HEK293T (cell line): ENCODE data around the gene AGAP1.

Experiments
- CTCF ChIA-PET: fragments of 350-600 bp; formaldehyde crosslinking; extraction: SDS; loops from one replicate; lab custom pipeline; 2021; ENCODE audit warnings: antibody characterized with exemption, inconsistent platforms; lab: Yijun Ruan, JAX
- POLR2A ChIA-PET: fragments of 350-600 bp; formaldehyde crosslinking; extraction: SDS; loops from one replicate; lab custom pipeline; 2020; ENCODE audit warnings: antibody characterized with exemption, inconsistent platforms; lab: Yijun Ruan, JAX
- DNase-seq: peaks from one replicate; pipeline ENCODE4 v3.0.0; 2012; ENCODE audit warnings: mixed read lengths; ENCODE audit errors: extremely low spot score
- ARNT ChIP-seq: fragments of 450-650 bp; IDR thresholded peaks from 2 replicates; pipeline ENCODE4 v1.6.1; 2017; ENCODE audit warnings: mild to moderate bottlenecking
- BHLHE40 ChIP-seq: fragments of 450-650 bp; IDR thresholded peaks from 2 replicates; pipeline ENCODE4 v1.6.1; 2016; ENCODE audit warnings: mild to moderate bottlenecking, moderate library complexity, borderline replicate concordance
- CTBP1 ChIP-seq: fragments of 450-650 bp; IDR thresholded peaks from 2 replicates; pipeline ENCODE4 v1.6.1; 2016; ENCODE audit warnings: borderline replicate concordance
- ELF4 ChIP-seq: fragments of 450-650 bp; IDR thresholded peaks from 2 replicates; pipeline ENCODE4 v1.6.1; 2017; ENCODE audit warnings: antibody characterized with exemption
- FOXA1 ChIP-seq: fragments of 450-650 bp; IDR thresholded peaks from 2 replicates; pipeline ENCODE4 v1.6.1; 2016; ENCODE audit warnings: mild to moderate bottlenecking
- FOXK2 ChIP-seq: fragments of 450-650 bp; IDR thresholded peaks from 2 replicates; pipeline ENCODE4 v1.6.1; 2016; ENCODE audit warnings: mild to moderate bottlenecking
- FOXM1 ChIP-seq: fragments of 450-650 bp; IDR thresholded peaks from 2 replicates; pipeline ENCODE4 v1.6.1; 2017; ENCODE audit warnings: mild to moderate bottlenecking, borderline replicate concordance
- HDGF ChIP-seq: fragments of 450-650 bp; IDR thresholded peaks from 2 replicates; pipeline ENCODE4 v1.6.1; 2017; ENCODE audit warnings: antibody characterized with exemption, borderline replicate concordance
- L3MBTL2 ChIP-seq: fragments of 450-650 bp; conservative IDR thresholded peaks from 2 replicates; pipeline ENCODE4 v1.6.1; 2016; ENCODE audit warnings: mild to moderate bottlenecking
- LEF1 ChIP-seq: fragments of 450-650 bp; IDR thresholded peaks from 2 replicates; pipeline ENCODE4 v1.6.1; 2017; ENCODE audit warnings: mild to moderate bottlenecking, borderline replicate concordance
- NFRKB ChIP-seq: fragments of 450-650 bp; IDR thresholded peaks from 2 replicates; pipeline ENCODE4 v1.6.1; 2016; ENCODE audit warnings: mild to moderate bottlenecking, moderate library complexity
- SP1 ChIP-seq: fragments of 450-650 bp; IDR thresholded peaks from 2 replicates; pipeline ENCODE4 v1.6.1; 2017
- SUZ12 ChIP-seq: fragments of 450-650 bp; IDR thresholded peaks from 2 replicates; pipeline ENCODE4 v1.6.1; 2016; ENCODE audit warnings: mild to moderate bottlenecking
- TARDBP ChIP-seq: fragments of 450-650 bp; IDR thresholded peaks from 2 replicates; pipeline ENCODE4 v1.6.1; 2016
- ZNF384 ChIP-seq: fragments of 450-650 bp; IDR thresholded peaks from 2 replicates; pipeline ENCODE4 v1.6.1; 2016
- TF ChIP-seq, protein P1 (sequence below): fragments of 450-650 bp; IDR thresholded peaks from 2 replicates; pipeline ENCODE4 v1.6.1; 2016

AGAP1 gene

GRCh38 chr2:236051351-236051750 is 557.5 kb downstream of the AGAP1 start:
- ChIA-PET CTCF (no interaction called here), POLR2A (no interaction called here)
- DNase-seq = no peak
- no peak for TF ChIP-seq BHLHE40
- TF ChIP-seq CTBP1 = no peak
- TF ChIP-seq, protein P1, sequence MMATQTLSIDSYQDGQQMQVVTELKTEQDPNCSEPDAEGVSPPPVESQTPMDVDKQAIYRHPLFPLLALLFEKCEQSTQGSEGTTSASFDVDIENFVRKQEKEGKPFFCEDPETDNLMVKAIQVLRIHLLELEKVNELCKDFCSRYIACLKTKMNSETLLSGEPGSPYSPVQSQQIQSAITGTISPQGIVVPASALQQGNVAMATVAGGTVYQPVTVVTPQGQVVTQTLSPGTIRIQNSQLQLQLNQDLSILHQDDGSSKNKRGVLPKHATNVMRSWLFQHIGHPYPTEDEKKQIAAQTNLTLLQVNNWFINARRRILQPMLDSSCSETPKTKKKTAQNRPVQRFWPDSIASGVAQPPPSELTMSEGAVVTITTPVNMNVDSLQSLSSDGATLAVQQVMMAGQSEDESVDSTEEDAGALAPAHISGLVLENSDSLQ = no peak
- no peak for TF ChIP-seq ARNT
- TF ChIP-seq FOXK2 = no peak
- no peak for TF ChIP-seq TARDBP
- no peak for TF ChIP-seq FOXA1
- no peak for TF ChIP-seq LEF1
- TF ChIP-seq SUZ12 = no peak
- TF ChIP-seq NFRKB = no peak
- TF ChIP-seq HDGF = no peak
- TF ChIP-seq L3MBTL2 = no peak

- POLR2A ChIA-PET = no interaction called here
- TF ChIP-seq CTBP1 (no peak), FOXK2 (no peak), LEF1 (no peak), BHLHE40 (no peak), NFRKB (no peak), ARNT (no peak), SUZ12 (no peak), HDGF (no peak), FOXM1 (no peak), SP1 (no peak), FOXA1 (no peak), L3MBTL2 (no peak)
- TF ChIP-seq, protein P1 = no peak
- CTCF ChIA-PET = no interaction called here
- DNase-seq = no peak
Observed at GRCh38 chr2:236051806-236052205, 558.0 kb downstream of the AGAP1 start.

- POLR2A ChIA-PET = no interaction called here
- no peak for TF ChIP-seq ZNF384
- no peak for TF ChIP-seq SP1
- no peak for TF ChIP-seq BHLHE40
- TF ChIP-seq, protein P1 = no peak
- no peak for TF ChIP-seq CTBP1
- no peak for TF ChIP-seq L3MBTL2
- TF ChIP-seq TARDBP = no peak
Observed at GRCh38 chr2:236052206-236052605, 558.4 kb downstream of the AGAP1 start.

GRCh38 chr2:236052926-236053821 is 559.3 kb downstream of the AGAP1 start:
- TF ChIP-seq TARDBP (no peak), ZNF384 (no peak), ELF4 (no peak), LEF1 (no peak), HDGF (no peak), SUZ12 (no peak)
- POLR2A ChIA-PET = no interaction called here
- CTCF ChIA-PET = no interaction called here
- no peak for DNase-seq

More at GRCh38 chr2:236052206-236052605, 558.4 kb downstream of the AGAP1 start:
- CTCF ChIA-PET = no interaction called here
- no peak for DNase-seq

- POLR2A ChIA-PET = no interaction called here
- no peak for TF ChIP-seq SUZ12
- TF ChIP-seq CTBP1 = no peak
- no peak for TF ChIP-seq LEF1
- TF ChIP-seq ARNT = no peak
- no peak for TF ChIP-seq FOXA1
- no peak for TF ChIP-seq BHLHE40
- no peak for TF ChIP-seq ZNF384
- CTCF ChIA-PET = no interaction called here
- DNase-seq = no peak
Observed at GRCh38 chr2:236054125-236054524, 560.3 kb downstream of the AGAP1 start.

- no peak for DNase-seq
- TF ChIP-seq NFRKB (no peak), SP1 (no peak), FOXK2 (no peak), CTBP1 (no peak), ARNT (no peak)
- POLR2A ChIA-PET = no interaction called here
- CTCF ChIA-PET = no interaction called here
Observed at GRCh38 chr2:236054621-236055305, 560.9 kb downstream of the AGAP1 start.

DNA sequence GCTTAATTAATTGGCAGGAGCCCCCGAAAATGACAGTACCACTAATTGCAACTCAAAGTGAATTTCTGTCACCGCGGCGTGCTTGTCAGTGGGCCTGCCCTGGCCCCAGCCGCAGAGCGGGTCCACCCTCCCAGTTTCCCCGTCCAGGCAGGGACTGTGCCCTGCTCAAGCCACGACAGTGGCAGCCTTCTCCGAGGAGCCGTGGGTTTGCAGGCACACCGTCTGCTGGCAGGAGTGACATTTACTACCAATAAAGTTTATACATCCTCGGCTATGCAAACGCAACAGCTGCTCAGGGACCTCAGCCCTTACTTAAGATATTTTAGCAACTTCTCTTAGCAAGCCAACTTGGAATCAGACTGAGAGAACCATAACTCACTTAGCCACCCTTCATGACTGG is 561.6 kb downstream of the AGAP1 start:
- no peak for DNase-seq
- CTCF ChIA-PET = no interaction called here
- TF ChIP-seq FOXK2 = no peak
- TF ChIP-seq HDGF = no peak
- TF ChIP-seq LEF1 = no peak
- no peak for TF ChIP-seq ZNF384
- no peak for TF ChIP-seq L3MBTL2
- POLR2A ChIA-PET = no interaction called here
